ENCODE measurements around the gene TRPM3. TPM values are rescaled to one million over a fixed set of nuclear protein-coding genes. Genes with fewer than 3 reads are reported as not detected.

TRPM3 gene
- total and polyA plus RNA-seq, 2 of the 8 experiments (the other 6 are each of a cell fraction or from before 2014, with no cell fraction given) = 2.4 to 10.9 TPM

GRCh38 chr9:71004196-71004595, 117.2 kb downstream of the TRPM3 start (continued):
- TF ChIP-seq, protein P1, sequence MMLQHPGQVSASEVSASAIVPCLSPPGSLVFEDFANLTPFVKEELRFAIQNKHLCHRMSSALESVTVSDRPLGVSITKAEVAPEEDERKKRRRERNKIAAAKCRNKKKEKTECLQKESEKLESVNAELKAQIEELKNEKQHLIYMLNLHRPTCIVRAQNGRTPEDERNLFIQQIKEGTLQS (IDR thresholded peaks at IDR 0.05; ENCODE audit: insufficient read depth, low read depth, low read length) = no peak
- TF ChIP-seq CHD2 (IDR thresholded peaks at IDR 0.05; ENCODE audit: low read length) (no peak), YY1 (IDR thresholded peaks at IDR 0.05; ENCODE audit: low read depth, low read length) (no peak), PHF8 (conservative IDR thresholded peaks at IDR 0.05; ENCODE audit: low read depth, low read length) (no peak), SP4 (IDR thresholded peaks at IDR 0.05; ENCODE audit: low read length) (no peak)

All from H1 (cell line).